ENCODE measurements around the gene ILKAP.

ILKAP gene

DNA sequence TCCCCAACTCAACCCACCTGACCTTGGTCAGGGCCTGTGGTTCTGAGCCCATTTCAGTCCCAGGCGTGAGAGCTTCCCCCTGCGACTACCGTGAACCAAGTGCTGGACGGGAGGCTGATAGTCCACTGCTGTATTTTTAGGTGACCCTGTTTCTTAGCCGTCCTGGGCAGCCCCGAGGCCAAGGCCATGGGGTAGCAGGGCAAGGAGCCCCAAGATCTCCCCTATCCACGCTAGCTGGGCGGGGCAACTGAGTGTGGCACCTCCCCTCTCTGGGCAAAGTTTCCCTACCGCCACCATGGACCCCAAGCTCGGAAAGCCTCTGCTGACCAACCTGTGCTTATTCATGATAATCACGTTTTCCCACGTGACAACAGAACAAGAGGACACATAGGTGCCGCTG, 65.6 kb downstream of the ILKAP start:
- no peak for DNase-seq (ENCODE audit: low read depth, low spot score)

DNA sequence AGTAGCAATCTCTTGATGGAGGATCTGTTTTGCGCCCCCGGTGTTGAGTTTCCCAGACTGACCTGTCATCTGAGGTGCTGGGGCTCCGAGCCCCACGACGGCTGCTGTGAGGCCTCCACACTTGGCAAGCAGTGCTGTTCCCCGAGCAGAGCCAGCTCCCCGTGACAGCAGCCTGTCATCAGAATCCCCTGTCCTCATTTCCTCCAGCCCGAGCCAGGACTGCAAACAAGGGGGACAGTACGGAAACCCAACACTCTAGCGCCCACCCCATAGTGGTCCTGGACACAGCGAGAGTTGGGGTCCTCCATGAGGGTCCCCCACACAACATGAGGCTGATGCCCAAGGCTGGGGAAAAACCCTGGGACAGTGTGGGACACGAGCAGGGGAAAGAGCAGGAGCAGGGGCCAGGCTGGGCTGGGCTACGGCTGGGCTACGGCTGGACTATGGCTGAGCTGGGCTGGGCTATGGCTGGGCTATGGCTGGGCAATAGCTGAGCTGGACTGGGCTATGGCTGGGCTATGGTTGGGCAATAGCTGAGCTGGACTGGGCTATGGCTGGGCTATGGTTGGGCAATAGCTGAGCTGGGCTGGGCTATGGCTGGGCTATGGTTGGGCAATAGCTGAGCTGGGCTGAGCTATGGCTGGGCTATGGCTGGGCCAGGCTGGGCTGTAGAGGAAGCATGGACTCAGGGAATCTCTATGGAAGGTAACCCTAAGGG, 66.5 kb downstream of the ILKAP start:
- no peak for DNase-seq (ENCODE audit: low read depth, low spot score)

DNA sequence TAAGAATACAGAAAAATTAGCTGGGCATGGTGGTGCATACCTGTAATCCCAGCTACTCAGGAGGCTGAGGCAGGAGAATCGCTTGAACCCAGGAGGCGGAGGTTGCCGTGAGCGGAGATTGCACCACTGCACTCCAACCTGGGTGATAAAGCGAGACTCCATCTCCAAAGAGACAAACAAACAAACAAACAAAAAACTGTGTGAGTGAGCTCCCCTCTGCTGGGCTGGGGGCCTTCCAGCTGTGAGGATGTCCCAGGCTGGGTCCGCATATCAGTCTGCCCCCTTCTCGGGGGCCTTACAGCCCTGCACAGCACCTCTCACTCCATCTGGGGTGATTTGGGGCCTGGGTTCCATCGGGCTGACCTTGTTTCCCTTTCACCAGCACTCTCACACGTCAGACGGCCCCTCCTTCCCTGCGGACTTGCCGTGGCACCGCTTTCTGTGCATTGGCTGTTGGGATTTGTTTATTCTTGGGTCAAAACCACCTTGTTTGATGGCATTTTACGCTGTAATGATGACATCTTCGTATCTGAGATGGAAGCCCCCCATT, 67.8 kb downstream of the ILKAP start:
- no peak for DNase-seq (ENCODE audit: low read depth, low spot score)

DNA sequence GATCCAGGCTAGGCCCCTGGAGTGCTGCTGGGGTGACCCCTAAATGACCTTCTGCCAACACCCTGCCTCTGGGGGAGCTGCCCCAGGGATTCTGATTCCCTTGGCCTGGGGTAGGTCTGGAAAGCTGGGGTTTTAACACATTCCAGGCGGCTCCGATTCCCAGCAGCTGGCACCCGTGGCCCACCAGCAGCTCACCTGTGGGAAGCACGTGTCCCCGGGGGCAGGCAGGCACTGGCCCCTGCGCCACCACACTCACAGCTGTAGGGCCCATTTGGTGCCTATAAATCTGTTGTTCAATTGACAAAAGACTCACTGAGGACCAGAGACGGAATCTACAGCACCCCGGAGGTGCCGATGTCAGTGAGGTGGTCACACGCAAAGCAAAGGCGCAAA, 69.1 kb downstream of the ILKAP start:
- no peak for DNase-seq (ENCODE audit: low read depth, low spot score)

DNA sequence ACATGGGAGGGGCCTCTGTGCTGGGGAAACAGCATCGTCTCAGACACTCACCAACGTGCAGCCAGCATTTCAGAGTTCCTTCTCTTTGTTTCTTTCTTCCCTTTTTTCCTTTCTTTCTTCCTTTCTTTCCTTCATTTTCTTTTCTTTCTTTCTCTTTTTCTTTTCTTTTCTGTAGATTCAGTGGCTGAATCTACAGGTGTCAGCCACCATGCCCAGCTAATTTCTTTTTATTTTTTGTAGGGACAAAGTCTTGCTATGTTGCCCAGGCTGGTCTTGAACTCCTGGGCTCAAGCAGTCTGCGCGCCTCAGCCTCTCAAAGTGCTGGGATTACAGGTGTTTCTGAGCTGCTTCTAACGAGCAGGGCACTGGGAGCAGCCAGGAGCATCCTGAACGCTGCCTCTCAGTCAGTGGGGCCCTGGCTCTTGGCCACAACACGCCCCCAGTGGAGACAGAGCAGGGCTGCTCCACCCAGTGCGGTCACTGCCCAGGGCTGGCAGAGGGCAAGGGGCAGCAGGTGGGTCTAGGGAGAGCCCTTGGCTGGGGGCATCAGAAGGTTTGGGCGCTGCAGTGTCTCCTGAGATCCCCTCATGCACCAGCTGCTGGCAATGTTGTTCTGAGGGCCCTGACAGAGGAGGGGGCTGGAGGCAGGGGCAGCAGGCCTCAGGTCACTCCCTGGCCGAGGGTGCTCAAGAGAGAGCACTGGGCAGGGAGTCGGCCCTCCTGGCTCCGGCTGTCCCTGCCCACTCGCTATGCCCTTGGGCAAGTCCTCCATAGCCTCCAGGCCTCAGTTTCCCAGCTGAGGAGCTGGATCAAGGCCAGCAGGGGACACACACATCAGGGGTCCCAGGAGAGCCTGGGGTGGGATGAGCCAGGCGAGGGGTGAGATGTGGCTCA, 69.7 kb downstream of the ILKAP start:
- DNase-seq (ENCODE audit: low read depth, low spot score), result no peak

DNA sequence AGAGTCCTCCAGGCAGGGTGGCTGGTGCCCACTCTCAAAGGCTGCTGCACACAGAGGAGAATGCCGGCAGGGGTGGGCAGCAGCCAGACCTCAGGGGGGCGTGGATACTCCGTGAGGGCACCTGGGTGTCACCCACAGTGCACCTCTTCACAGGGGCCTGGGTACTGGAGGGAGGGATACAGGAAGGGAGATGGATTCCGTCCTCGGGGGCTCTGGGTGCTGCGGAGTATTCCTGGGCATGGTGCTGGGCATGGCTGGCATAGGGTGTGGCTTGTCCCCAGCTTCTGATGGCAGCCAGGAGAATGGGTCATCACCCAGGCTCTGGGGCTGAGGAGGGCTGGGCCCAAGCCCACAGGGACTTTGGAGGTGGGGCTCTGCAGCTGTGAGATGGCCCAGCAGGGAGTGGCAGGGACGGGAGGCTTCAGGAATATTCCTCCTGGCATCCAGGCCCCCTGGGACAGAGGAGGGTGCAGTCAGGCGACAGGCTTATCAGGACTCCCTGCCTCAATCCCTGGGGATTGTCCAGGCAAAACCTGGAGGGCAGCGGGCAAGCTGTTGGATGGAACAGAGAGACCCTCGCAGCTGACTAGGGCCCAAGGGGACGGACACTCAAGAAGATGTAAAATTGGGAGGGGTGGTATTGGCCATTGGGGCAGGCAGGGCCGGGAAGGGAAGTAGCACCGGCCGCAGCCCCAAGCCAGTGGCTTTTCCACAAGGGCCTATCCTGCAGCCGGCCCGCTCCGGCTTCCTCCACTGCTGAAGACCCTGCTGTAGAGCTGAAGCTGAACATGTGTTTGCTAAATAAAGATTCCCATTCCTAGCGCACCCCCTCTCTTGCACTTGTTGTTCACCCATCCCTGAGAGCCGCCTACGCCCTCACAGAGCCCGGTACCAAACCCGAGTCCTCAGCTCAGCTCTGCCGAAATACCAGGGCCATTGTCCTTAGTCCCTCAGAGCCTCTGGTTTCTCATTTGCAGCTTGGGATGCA, 70.7 kb downstream of the ILKAP start:
- no peak for DNase-seq (ENCODE audit: low read depth, low spot score)

DNA sequence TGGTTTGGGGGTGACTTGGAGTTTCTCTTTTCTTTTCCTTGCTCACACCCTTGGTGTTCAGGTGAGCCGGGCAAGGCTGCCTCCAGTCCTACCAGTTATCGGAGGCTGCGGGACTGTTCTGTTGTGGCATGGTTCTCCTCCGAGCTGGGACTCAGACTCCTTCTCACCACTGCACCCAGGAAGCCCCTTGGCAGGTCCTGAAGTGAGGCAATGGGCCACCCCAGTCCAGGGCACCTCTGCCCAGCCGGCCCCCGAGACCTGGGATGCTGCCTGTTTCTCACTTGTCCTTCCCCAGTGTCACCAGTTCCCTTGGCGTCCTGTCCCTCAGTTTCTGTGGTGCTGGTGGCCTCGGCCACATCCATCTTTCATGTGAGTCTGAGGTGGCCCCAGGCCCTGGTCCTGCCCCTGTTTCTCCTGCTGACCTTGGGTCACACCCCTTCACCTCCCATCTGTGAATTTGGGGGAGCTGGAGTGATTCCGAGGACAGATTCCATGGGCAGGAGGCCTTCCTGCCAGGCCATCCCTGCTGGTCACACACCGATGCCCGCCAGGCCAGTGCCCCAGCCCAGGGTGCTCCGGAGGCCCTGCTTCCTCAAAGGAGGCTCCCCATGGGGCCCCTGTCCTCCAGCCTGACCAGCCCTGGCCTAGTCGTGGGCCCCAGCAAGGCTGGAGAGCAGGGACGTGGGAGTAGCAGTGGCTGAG, 71.6 kb downstream of the ILKAP start:
- no peak for DNase-seq (ENCODE audit: low read depth, low spot score)

DNA sequence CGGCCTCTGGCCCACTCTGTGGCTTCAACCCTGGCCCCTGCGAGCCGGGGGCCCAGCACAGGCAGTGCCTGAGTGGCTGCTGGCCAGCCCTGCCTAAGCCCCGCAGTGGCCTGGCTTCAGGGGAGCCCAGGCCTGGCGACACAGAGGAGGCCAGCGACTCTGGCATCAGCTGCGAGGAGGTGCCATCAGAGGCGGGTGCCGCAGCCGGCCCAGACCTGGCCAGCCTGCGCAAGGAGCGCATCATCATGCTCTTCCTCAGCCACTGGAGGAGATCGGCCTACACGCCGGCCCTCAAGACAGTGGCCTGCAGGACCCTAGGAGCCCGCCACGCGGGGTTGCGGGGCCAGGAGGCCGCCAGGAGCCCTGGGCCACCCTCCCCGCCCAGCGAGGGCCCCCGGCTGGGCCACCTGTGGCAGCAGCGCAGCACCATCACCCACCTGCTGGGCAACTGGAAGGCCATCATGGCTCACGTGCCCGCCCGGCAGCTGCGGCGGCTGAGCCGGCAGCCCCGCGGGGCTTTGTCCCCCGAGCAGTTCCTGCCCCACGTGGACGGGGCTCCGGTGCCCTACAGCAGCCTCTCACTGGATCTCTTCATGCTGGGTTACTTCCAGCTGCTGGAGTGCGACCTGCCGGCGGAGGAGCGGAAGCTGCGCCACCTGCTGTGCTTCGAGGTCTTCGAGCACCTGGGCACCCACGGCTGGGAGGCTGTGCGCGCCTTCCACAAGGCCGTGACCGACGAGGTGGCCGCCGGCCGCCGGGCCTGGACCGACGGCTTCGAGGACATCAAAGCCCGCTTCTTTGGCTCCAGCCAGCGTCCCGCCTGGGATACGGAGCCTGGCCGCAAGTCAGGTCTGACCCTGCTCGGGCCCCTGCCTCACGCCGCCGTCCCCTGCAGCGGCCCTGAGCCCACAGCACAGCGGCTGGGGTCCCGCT, 72.5 kb downstream of the ILKAP start:
- no peak for DNase-seq (ENCODE audit: low read depth, low spot score)

DNA sequence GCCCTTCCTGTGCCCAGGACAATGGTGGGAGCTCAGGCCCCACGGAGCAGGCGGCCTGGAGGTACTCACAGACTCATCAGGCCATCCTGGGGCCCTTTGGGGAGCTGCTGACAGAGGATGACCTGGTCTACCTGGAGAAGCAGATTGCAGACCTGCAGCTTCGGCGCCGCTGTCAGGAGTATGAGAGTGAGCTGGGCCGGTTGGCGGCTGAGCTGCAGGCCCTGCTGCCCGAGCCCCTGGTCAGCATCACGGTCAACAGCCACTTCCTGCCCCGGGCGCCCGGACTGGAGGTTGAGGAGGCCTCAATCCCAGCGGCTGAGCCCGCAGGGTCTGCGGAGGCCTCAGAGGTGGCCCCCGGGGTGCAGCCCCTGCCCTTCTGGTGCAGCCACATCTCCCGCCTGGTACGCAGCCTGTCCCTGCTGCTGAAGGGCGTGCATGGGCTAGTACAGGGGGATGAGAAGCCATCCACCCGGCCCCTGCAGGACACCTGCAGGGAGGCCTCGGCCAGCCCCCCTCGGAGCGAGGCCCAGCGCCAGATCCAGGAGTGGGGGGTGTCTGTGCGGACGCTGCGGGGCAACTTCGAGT, 73.3 kb downstream of the ILKAP start:
- DNase-seq (ENCODE audit: low read depth, low spot score), result no peak

DNA sequence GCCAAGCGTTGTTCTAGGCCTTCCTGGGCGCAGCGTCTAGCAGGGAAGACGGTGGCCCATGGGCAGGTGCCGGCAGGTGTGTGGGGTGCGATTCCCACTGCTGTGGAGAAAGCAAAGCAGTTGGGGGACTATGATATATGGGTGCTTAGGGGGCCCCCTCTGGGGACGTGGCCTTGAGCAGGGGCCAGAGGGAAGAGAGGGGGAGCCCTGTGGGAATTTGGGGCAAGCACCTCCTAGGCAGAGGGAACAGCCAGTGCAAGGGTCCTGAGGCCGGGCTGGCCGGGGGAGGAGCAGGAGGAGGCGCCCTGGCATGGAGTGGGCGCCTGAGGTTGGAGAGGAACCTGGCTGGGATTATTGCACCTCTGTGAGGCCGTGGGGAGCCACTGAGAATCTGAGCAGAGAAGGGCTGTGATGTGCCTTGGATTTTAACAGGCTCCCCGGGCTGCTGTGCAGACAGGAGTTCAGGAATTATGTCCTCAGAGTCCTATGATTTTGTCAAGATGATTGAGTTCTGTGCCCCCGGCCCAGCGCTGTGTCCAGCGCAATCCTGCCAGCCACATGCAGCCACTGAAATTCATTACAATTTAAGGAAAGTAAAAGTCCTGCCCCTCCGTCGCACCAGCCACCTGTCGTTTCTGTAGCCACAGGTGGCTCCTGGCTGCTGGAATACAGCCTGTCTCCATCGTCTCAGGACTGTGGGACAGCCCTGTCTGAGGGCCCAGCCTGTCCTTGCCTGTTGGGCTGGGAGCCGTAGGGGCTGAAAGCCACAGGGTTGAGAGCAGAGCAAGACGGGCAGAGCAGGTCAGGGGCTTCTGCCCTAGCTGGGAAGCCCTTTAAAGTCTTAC, 74.1 kb downstream of the ILKAP start:
- DNase-seq (ENCODE audit: low read depth, low spot score), result no peak

DNA sequence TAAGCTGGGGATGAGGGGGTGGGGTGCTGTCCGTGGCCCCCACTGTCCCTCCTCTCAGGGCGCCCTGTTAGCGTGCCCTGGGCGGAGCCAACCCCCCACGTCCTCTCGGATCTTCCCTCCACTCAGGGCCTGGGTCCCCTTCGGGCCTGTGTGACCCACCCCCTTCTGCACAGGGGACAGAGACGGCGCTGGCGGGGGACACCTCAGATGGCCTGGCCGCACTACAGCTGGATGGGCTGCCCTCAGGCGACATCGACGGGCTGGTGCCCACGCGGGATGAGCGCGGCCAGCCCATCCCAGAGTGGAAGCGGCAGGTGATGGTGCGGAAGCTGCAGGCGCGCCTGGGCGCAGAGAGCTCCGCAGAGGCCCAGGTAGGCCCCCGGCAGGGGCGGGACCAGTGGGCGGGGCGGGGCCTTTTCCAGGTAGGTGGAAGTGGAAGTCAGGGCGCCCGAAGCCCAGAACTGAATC, 74.9 kb downstream of the ILKAP start:
- DNase-seq (ENCODE audit: low read depth, low spot score), result no peak

DNA sequence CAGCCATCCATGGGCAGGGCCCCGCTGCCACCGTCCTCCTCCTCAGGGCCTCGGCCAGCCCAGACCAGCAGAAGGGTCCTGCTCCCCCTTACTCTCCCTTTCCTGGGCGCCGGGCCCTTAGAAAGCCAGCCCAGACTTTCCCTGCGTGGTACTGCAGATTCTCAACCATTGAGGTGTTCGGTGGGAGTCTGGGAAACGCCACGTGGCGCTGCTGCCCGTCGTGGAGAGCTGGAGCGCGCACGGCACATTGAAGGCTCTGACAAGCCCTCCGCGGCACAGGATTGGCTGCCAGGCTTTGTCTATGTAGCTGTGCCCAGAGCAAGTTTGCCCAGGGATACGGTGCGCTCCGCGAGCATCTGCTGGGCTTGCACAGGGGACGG, 75.4 kb downstream of the ILKAP start:
- DNase-seq (ENCODE audit: low read depth, low spot score), result no peak

DNA sequence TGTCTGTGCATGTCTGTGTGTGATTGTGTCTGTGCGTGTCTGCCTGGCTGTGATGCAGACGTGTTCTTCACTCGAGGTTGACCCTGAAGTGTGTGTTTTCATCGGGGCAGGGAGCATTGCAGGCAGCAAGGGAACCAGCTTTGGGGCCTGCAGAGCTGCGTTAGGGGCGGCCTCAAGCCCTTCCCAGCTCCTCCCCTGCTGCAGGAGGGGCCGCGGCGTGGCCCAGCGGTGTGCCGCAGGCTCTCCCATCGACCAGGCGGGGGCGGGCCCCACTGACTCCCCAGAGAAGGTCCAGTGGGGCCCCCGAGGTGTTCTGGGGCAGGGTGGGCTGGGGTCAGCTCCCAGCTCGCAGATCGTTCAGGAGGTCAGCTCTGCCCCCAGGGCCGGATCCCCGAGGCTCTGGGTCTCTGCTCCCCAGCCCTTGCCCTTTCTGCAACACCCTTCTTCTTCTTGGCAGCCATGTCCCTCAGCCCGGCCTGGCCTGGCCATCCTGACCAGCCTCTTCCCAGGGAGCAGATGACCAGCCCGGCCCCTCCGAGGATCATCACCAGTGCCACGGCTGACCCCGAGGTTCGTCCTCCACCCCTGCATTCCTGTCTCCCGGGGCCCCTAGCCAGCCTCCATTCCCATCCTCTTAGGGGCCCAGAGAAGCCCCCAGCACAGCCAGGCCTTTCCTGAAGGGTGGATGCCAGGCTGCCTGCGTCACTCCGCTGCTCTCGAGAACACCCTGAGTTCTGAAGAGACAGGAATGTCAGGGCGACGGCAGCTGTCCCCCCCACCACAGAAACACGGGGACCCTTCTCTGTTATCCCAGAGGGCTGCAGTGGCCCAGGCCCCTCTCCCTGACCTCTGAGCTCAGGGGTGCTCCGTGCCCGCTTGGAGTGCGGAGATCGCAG, 76.1 kb downstream of the ILKAP start:
- no peak for DNase-seq (ENCODE audit: low read depth, low spot score)

DNA sequence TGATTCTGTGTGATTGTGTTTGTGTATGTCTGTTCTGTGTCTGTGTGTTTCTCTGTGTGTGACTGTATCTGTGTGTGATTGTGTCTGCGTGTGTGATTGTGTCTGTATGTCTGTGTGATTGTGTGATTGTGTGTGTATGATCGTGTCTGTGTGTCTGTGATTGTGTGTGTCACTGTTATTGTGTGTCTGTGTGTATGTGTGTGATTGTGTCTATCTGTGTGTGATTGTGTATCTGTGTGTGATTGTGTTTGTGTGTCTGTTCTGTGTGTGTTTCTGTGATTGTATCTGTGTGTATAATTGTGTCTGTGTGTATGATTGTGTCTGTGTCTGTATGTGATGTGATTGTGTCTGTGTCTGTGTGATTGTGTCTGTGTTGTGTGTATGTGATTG, 76.7 kb downstream of the ILKAP start:
- no peak for DNase-seq (ENCODE audit: low read depth, low spot score)

DNA sequence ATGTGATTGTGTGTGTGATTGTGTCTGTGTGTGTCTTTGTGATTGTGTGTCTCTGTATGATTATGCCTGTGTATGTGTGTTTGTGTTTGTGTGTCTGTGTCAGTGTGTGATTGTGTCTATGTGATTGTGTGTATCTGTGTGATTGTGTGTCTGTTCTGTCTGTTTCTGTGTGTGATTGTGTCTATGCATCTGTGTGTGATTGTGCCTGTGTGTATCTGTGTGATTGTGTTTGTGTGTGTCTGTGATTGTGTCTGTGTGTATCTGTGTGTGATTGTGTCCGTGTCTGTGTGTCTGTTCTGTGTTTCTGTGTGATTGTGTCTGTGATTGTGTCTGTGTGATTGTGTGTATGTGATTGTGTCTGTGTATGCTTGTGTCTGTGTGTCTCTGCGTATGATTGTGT, 77.2 kb downstream of the ILKAP start:
- no peak for DNase-seq (ENCODE audit: low read depth, low spot score)

DNA sequence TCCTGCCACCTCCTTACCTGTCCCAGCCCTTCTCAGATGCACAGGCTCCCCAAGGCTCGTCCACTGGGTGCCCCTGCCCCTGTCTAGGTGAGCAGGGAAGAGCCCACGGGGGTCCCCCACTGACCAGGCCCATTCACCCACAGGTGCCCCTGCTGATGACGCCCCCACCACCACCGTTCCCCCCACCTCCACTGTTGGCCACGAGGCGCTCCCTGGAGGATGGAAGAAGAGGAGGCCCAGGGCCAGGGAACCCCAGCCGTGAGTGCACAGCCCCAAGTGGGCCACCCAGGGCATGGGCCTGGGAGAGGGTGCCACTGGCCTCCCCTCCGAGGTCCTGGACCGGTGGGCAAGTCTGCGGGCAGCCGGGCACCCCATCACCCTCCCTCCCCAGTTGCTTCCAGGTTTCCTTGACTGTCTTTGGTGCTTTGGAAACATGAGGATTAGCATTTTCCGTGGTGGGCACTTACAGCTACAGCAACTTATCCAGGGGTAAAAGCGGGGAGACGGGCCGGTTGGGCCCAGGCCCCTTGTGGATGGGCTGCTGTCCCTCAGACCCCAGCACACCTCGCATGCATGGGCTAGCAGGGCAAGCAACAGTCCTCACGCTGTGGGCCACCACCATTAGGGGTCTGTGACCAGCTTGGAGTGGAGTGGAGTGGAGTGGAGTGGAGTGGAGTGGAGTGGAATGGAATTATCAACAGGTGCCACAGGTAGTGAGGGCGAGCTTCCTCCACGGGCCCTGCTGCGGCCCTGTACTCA, 78.2 kb downstream of the ILKAP start:
- DNase-seq (ENCODE audit: low read depth, low spot score), result no peak
